ENCODE results near the gene TFAP2E.

The TFAP2E gene

GRCh38 chr1:35598895-35599294 is 25.8 kb downstream of the TFAP2E start:
- DNase-seq, result no peak

GRCh38 chr1:35599411-35599810 is 26.3 kb downstream of the TFAP2E start:
- no peak for DNase-seq

GRCh38 chr1:35600593-35600992 is 27.5 kb downstream of the TFAP2E start:
- no peak for DNase-seq

GRCh38 chr1:35603468-35603867 is 30.4 kb downstream of the TFAP2E start:
- no peak for DNase-seq

GRCh38 chr1:35603941-35604340 is 30.8 kb downstream of the TFAP2E start:
- DNase-seq, result no peak

GRCh38 chr1:35605071-35605866 is 32.2 kb downstream of the TFAP2E start:
- peak; percentile 19 for DNase-seq

- peak; percentile 67 for DNase-seq
Observed at GRCh38 chr1:35605867-35606182, 32.7 kb downstream of the TFAP2E start.

GRCh38 chr1:35611655-35612054 is 38.5 kb downstream of the TFAP2E start:
- DNase-seq, result no peak

- no peak for DNase-seq
Observed at GRCh38 chr1:35615440-35615839, 42.3 kb downstream of the TFAP2E start.

GRCh38 chr1:35619237-35620121 is 46.4 kb downstream of the TFAP2E start:
- DNase-seq, result no peak

GRCh38 chr1:35622510-35623178 is 49.5 kb downstream of the TFAP2E start:
- no peak for DNase-seq

GRCh38 chr1:35623832-35624231 is 50.7 kb downstream of the TFAP2E start:
- DNase-seq, result no peak

- DNase-seq, result no peak
Observed at GRCh38 chr1:35629051-35629450, 55.9 kb downstream of the TFAP2E start.

- no peak for DNase-seq
Observed at GRCh38 chr1:35631396-35631795, 58.3 kb downstream of the TFAP2E start.

- DNase-seq, result peak; percentile 10
Observed at GRCh38 chr1:35633547-35633946, 60.4 kb downstream of the TFAP2E start.

GRCh38 chr1:35637401-35637809 is 64.3 kb downstream of the TFAP2E start:
- peak; percentile 39 for DNase-seq

GRCh38 chr1:35640380-35641232 is 67.5 kb downstream of the TFAP2E start:
- no peak for DNase-seq

- peak; percentile 95 for DNase-seq
Observed at GRCh38 chr1:35641233-35641866, 68.2 kb downstream of the TFAP2E start, which contains the start of gene PSMB2. Gene PSMB2 (minus strand): TSS chr1:35641526. CDS start chr1:35641432, 94 bp downstream.

GRCh38 chr1:35642471-35642955 is 69.4 kb downstream of the TFAP2E start:
- DNase-seq, result no peak

GRCh38 chr1:35644204-35644603 is 71.1 kb downstream of the TFAP2E start:
- no peak for DNase-seq

Data from fibroblast of upper back skin (primary cell).